T follicular helper cell (primary cell): Measurements from ENCODE around the gene RANBP3L.
"Not testable (repeated sequence)": the region's sequence is repeated elsewhere in the genome, so short reads cannot be mapped to it uniquely, and the experiment has no call there.

Experiments
- DNase-seq: peaks from one replicate; pipeline ENCODE4 v3.0.0-alpha.2; 2020; ENCODE audit warnings: low read depth
- total RNA-seq, 2 experiments: gene quantifications; one replicate each; lab custom pipeline; 2026; lab: John Stamatoyannopoulos, UW

The RANBP3L gene, protein sequence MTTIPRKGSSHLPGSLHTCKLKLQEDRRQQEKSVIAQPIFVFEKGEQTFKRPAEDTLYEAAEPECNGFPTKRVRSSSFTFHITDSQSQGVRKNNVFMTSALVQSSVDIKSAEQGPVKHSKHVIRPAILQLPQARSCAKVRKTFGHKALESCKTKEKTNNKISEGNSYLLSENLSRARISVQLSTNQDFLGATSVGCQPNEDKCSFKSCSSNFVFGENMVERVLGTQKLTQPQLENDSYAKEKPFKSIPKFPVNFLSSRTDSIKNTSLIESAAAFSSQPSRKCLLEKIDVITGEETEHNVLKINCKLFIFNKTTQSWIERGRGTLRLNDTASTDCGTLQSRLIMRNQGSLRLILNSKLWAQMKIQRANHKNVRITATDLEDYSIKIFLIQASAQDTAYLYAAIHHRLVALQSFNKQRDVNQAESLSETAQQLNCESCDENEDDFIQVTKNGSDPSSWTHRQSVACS
- 0 to 0.26 reads per million in 2 experiments for total RNA-seq

DNA sequence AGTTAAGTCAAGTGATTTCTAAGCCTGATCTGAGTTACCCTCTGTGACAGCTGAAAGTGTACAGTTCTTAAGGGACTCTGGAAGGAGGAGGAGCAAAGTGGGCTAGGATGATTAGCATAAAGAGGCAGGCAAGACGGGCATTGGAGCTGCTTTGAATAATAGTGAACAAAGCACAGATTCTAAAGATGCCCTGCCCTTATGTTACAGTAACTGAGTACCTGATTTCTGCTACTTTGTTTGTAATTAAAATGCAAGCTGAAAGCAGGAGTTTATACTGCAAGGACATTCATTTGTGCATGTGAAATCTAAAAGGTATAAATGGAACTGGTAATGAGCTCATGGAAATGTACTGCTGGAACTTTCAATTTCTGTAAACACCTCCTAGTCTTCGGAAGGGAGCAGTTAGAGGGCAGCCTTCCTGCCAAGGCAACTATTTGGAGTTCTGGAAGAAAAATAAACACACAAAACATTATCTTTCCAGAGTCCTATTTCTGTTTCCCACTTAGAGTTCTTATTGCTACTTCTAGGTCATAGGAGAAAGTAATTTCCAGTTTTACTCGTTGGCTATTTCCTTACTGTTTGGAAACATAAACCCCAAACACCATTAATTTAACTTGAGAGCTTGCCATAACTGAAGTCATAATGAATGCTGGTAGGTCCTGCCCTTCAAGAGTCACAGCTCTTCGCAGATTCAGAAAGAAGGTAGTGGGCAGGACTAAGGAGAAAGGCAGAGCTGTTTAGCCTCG, at the start of gene RANBP3L:
RANBP3L (minus strand) TSS at position 45 of the 746 bp plus-strand sequence. CDS start 486 bp downstream, outside the sequence.
- DNase-seq = no peak

GRCh38 chr5:36346896-36347690, 45.4 kb upstream of the RANBP3L start:
- no peak for DNase-seq

DNA sequence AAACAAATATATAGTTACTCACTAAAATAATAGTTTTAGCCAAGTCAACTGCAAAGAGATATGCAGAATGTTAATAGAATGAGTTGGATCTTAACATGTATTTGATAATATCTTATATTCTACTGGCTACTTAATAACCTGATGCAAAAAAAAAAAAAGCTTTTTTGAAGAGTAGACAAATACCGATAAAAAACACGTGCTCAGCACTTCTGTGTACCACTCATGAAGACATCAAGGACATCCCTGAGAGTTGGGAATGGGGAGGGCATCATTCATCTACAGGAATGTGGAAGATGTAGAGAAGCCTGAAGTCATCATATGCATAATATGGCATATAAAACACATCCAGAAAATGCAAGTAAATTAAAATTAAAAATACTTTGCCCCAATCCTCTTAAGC, 43.2 kb upstream of the RANBP3L start:
- no peak for DNase-seq

GRCh38 chr5:36341720-36342119, 40.0 kb upstream of the RANBP3L start:
- not testable (repeated sequence) for DNase-seq

- no peak for DNase-seq
Observed at GRCh38 chr5:36337597-36337996, 35.9 kb upstream of the RANBP3L start.

DNA sequence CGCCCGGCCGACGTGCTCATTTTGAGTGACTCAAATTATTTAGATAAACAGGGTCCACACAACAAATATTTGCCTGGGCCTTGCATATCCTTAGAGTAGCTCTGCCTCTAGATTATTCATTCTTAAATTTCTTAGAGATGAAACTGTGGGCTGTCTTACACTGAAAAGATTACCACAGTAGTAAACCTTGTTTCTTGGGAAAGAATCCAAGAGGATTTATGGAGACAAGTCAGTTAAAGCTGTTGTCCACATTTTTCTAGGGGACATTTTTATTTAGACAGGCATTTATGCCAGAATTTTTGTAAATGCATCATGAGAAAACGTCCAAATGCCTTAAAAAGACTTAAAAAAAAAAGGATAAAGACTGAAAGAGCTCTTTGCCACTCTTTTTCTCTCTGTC, 32.6 kb upstream of the RANBP3L start:
- DNase-seq = no peak

- DNase-seq = not testable (repeated sequence)
Observed at GRCh38 chr5:36332720-36333119, 31.0 kb upstream of the RANBP3L start.

- DNase-seq = no peak
Observed at GRCh38 chr5:36325196-36325595, 23.5 kb upstream of the RANBP3L start.

- no peak for DNase-seq
Observed at GRCh38 chr5:36323926-36324781, 22.5 kb upstream of the RANBP3L start.

- no peak for DNase-seq
Observed at GRCh38 chr5:36312953-36313672, 11.4 kb upstream of the RANBP3L start.

DNA sequence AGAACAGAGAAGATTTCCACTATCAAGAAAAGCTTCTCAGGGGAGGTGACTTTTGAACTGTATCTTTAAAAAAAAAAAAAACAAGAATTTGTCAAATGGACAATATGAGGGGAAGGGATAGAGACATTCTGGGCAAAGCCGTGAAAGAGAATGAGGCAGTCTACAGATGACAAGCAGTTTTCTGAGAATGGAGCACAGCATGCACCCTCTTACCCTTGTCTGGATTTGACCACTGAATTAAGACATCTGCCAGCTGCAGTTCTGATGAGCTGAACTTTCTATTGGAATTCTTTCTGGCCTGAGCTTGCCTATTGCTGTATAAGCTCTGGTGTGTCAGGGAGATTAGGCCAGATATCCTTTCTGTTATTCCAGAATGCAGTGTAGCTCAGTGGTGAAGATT, 10.3 kb upstream of the RANBP3L start:
- DNase-seq = no peak

GRCh38 chr5:36310138-36310537, 8.4 kb upstream of the RANBP3L start:
- no peak for DNase-seq

- DNase-seq = no peak
Observed at GRCh38 chr5:36305571-36306326, 4.0 kb upstream of the RANBP3L start.

- DNase-seq = no peak
Observed at GRCh38 chr5:36304095-36304805, 2.5 kb upstream of the RANBP3L start.

DNA sequence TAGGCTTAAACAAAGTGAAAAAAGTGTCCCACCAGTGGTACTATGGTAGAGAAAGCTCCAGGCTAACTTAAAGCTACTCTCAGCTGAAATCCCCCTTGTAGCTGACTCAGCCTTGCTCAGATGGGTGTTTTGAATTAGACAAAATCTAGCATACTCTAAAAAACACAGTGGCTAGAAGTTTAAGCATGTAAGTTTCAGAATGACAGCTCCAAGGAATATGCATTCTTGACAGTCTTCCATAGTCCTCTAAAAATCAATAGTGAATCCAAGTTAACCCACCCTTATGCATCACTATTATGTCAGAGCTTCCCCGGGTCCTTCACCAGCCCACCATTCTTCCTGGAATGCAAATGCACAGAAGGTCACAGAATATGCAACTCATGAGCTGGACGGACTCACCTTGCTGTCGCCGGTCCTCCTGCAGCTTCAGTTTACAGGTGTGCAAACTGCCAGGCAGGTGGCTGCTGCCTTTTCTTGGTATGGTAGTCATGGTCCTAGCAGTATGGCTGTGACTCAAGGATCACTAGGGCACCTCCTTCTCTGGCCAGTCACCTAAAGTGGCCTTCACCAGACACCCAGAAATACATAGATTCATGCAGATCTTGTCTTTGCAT, 668 bp downstream of the RANBP3L start:
- DNase-seq = no peak

- DNase-seq = no peak
Observed at GRCh38 chr5:36300191-36300926, 1.3 kb downstream of the RANBP3L start.

DNA sequence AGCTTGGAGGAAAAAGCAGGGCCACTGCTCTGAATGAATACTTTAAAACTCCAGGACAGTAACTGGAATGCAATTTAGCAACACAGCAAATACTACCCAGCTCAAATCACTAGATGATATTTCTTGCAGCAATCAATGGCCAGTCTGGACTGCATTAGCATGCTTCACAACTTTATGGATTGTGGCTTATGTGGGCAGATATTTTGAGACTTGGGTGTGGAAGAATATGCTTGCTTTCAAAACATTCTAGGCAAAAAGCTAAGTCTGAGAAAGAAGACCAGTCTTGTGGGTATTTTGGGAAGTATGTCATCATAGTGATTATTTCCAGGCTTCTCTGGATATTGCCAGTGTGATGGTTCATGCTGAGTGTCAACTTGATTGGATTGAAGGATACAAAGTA, 3.1 kb downstream of the RANBP3L start:
- DNase-seq = no peak

GRCh38 chr5:36297653-36298052, 4.0 kb downstream of the RANBP3L start:
- DNase-seq = no peak
